GM19328 (cell line): ENCODE data around the gene CTTNBP2NL.
"Not testable (repeated sequence)": the region's sequence is repeated elsewhere in the genome, so short reads cannot be mapped to it uniquely, and the experiment has no call there.

ENCODE experiments used
- ATAC-seq: cut with Tn5 transposase; IDR thresholded peaks from one replicate; pipeline ENCODE4 v1.9.1; 2021; ENCODE audit warnings: mild to moderate bottlenecking, moderate library complexity; ENCODE audit not compliant: unreplicated experiment

CTTNBP2NL gene

GRCh38 chr1:112418099-112418892 is 22.3 kb downstream of the CTTNBP2NL start:
- no peak for ATAC-seq

GRCh38 chr1:112423207-112423606 is 27.2 kb downstream of the CTTNBP2NL start:
- ATAC-seq: no peak

GRCh38 chr1:112423666-112424065 is 27.7 kb downstream of the CTTNBP2NL start:
- not testable (repeated sequence) for ATAC-seq

GRCh38 chr1:112429749-112430148 is 33.7 kb downstream of the CTTNBP2NL start:
- no peak for ATAC-seq

- no peak for ATAC-seq
These were observed 35.0 kb downstream of the CTTNBP2NL start for GRCh38 chr1:112431038-112431437.

GRCh38 chr1:112435448-112435847 is 39.4 kb downstream of the CTTNBP2NL start:
- ATAC-seq: no peak

GRCh38 chr1:112436384-112437156 is 40.6 kb downstream of the CTTNBP2NL start:
- no peak for ATAC-seq

- ATAC-seq: not testable (repeated sequence)
These were observed 42.1 kb downstream of the CTTNBP2NL start for GRCh38 chr1:112438156-112438555.

- ATAC-seq: no peak
These were observed 43.6 kb downstream of the CTTNBP2NL start for GRCh38 chr1:112439592-112439991.

- no peak for ATAC-seq
These were observed 44.6 kb downstream of the CTTNBP2NL start for GRCh38 chr1:112440574-112440973.

- no peak for ATAC-seq
These were observed 48.3 kb downstream of the CTTNBP2NL start for GRCh38 chr1:112444269-112444668.

- ATAC-seq: no peak
These were observed 49.6 kb downstream of the CTTNBP2NL start for GRCh38 chr1:112445596-112445995.

- no peak for ATAC-seq
These were observed 50.4 kb downstream of the CTTNBP2NL start for GRCh38 chr1:112446411-112446810.

- ATAC-seq: no peak
These were observed 53.1 kb downstream of the CTTNBP2NL start for GRCh38 chr1:112448904-112449629.

- no peak for ATAC-seq
These were observed 53.6 kb downstream of the CTTNBP2NL start for GRCh38 chr1:112449630-112449983.

- no peak for ATAC-seq
These were observed 54.8 kb downstream of the CTTNBP2NL start for GRCh38 chr1:112450773-112451172.

- not testable (repeated sequence) for ATAC-seq
These were observed 55.3 kb downstream of the CTTNBP2NL start for GRCh38 chr1:112451301-112451700.

GRCh38 chr1:112453876-112454275 is 57.9 kb downstream of the CTTNBP2NL start:
- no peak for ATAC-seq

GRCh38 chr1:112454316-112454715 is 58.3 kb downstream of the CTTNBP2NL start:
- ATAC-seq: no peak

- no peak for ATAC-seq
These were observed 61.2 kb downstream of the CTTNBP2NL start for GRCh38 chr1:112457241-112457640.

GRCh38 chr1:112457955-112458354 is 61.9 kb downstream of the CTTNBP2NL start:
- ATAC-seq: no peak
